Left lung (tissue), 10 donors: ENCODE results near the gene BEND5. TPM values are rescaled to one million over a fixed set of nuclear protein-coding genes. Genes with fewer than 3 reads are reported as not detected.

ENCODE experiments used
- ATAC-seq: fragments of 200-7000 bp; cut with Tn5 transposase; one replicate; pipeline ENCODE4 v1.9.1; 2020; ENCODE audit warnings: moderate library complexity
- DNase-seq, 4 donors: peaks; one replicate each; pipeline ENCODE4 v3.0.0-alpha.2; 2013 to 2020
- H3K27ac ChIP-seq, 2 donors: fragments of 200-600 bp; sonication (generic) in 1 of 2; one replicate each; pipeline versions ENCODE4 v1.5.0 to v1.8.0; 2020 to 2021
- H3K27me3 ChIP-seq, 2 donors: fragments of 200-600 bp; sonication (generic) in 1 of 2; one replicate each; pipeline versions ENCODE4 v1.5.0 to v1.8.0; 2020 to 2021
- H3K36me3 ChIP-seq, 2 donors: fragments of 200-600 bp; sonication (generic) in 1 of 2; one replicate each; pipeline versions ENCODE4 v1.5.0 to v1.8.0; 2020 to 2021
- H3K4me1 ChIP-seq, 2 donors: fragments of 200-600 bp; one replicate each; pipeline ENCODE4 v1.8.0; 2021
- H3K4me3 ChIP-seq, 2 donors: fragments of 200-600 bp; sonication (generic) in 1 of 2; one replicate each; pipeline versions ENCODE4 v1.5.0 to v1.8.0; 2020 to 2021; ENCODE audit warnings: mild to moderate bottlenecking in 1 of 2
- H3K9me3 ChIP-seq, 2 donors: fragments of 200-600 bp; sonication (generic) in 1 of 2; one replicate each; pipeline versions ENCODE4 v1.5.0 to v1.8.0; 2020 to 2021
- CTCF ChIP-seq, 2 donors: fragments of 200-600 bp; sonication (generic) in 1 of 2; IDR thresholded peaks; one replicate each; pipeline versions ENCODE4 v1.5.0 to v1.8.0; 2021; ENCODE audit warnings: antibody characterized with exemption in 2 of 2
- intact Hi-C, 2 donors: fragments of 100-400 bp; cut with DNase I; formaldehyde crosslinking; loops; one replicate each; pipeline versions ENCODE4 v1.11.2 to v1.14.2; 2022
- polyA plus RNA-seq, 6 donors: library from polyadenylated mRNA; unstranded; fragments of 120-200 nt; gene quantifications; one replicate each; pipeline ENCODE4 v1.2.1, GENCODE V29; 2013; ENCODE audit not compliant: insufficient read length in 6 of 6
- total RNA-seq, 2 donors: library from RNA; stranded (reverse); fragmentation: NEBNext Ultra II Directional; extraction: Animal tissue kit (Norgen Biotek cat#: 25700); gene quantifications; one replicate each; pipeline ENCODE4 v1.2.1, GENCODE V29; 2021
- donor health status: DM: no; HTN: yes; CAD: no.
- donor health status: DM: no; HTN: no; CAD: no.

BEND5 gene
- total and polyA plus RNA-seq, 8 donors = 2.2 to 41.2 (median 33.8) TPM

DNA sequence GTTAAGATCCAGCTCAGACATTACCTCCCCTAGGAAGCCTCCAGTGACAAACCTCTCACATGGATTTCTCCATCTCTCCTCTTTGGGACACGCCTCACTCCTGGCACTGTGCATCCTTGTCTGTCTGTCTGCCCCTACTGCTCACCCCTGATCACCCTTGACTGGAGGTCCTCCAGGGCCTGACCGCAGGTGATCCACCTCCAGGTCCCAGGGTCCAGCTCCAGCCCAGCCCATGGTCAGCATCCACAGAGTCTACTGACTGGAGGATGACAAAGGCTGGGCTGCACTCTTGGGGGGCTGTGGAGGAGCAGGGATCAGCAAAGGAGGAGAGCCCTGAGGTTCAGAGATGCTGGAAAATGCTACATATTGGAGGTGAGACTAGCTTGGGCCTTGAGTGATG, 65.8 kb downstream of the BEND5 start:
- no peaks in the 10 kb centered on the region for H3K27me3 ChIP-seq
- no peak for TF ChIP-seq CTCF (IDR thresholded peaks at IDR 0.05)
- no peak for ATAC-seq
- no peak for DNase-seq
- no peak overlapping the region for H3K27ac ChIP-seq
- H3K36me3 ChIP-seq = no peaks in the 10 kb centered on the region
- no peak overlapping the region for H3K4me3 ChIP-seq
- H3K4me1 ChIP-seq = peaks cover 0 to 4% of the 10 kb centered on the region in 2 donors
- H3K9me3 ChIP-seq = no peaks in the 10 kb centered on the region
- intact Hi-C loops = no loop called here

DNA sequence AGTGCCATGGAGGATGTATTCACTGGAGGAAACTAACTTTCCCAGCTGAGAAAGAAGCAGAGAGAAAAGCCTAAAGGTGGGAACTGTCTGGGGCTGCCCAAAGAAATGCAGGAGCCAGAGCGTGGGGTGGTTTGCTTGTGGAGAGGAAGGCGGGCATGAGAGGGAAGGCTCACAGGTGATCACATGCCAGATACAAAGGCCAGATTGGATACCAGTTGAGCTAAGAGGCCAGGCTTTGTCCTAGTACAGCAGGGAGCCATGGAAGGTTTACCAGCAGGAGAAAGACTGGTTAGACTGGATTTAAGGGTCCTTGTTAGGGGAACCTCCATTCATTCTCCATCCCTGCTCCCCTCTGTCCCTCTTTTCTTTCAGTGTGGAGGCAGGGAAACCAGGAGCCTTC, 66.4 kb downstream of the BEND5 start:
- DNase-seq (no peak), ATAC-seq (no peak)
- intact Hi-C loops = no loop called here
- no peak for TF ChIP-seq CTCF (IDR thresholded peaks at IDR 0.05)
- H3K27ac ChIP-seq = no peak overlapping the region
- no peaks in the 10 kb centered on the region for H3K27me3 ChIP-seq
- H3K4me3 ChIP-seq = no peak overlapping the region
- H3K4me1 ChIP-seq = no peaks in the 10 kb centered on the region
- no peaks in the 10 kb centered on the region for H3K36me3 ChIP-seq
- no peaks in the 10 kb centered on the region for H3K9me3 ChIP-seq

- DNase-seq = no peak
- no peaks in the 10 kb centered on the region for H3K4me1 ChIP-seq
- no peak for ATAC-seq
- intact Hi-C loops = no loop called here
- H3K9me3 ChIP-seq = no peaks in the 10 kb centered on the region
- H3K4me3 ChIP-seq = no peak overlapping the region
- no peak overlapping the region for H3K27ac ChIP-seq
- H3K36me3 ChIP-seq = no peaks in the 10 kb centered on the region
- TF ChIP-seq CTCF (IDR thresholded peaks at IDR 0.05) = no peak
- no peaks in the 10 kb centered on the region for H3K27me3 ChIP-seq
Measured at GRCh38 chr1:48704736-48705135, 72.0 kb downstream of the BEND5 start.

GRCh38 chr1:48701445-48701844, 75.2 kb downstream of the BEND5 start:
- no peak for TF ChIP-seq CTCF (IDR thresholded peaks at IDR 0.05)
- DNase-seq (no peak), ATAC-seq (no peak)
- Histone ChIP-seq H3K4me1 (no peaks in the 10 kb centered on the region), H3K36me3 (no peaks in the 10 kb centered on the region), H3K9me3 (no peaks in the 10 kb centered on the region), H3K27me3 (no peaks in the 10 kb centered on the region), H3K27ac (no peak overlapping the region), H3K4me3 (no peak overlapping the region)
- intact Hi-C loops = no loop called here

- H3K36me3 ChIP-seq = no peaks in the 10 kb centered on the region
- peak; percentile 86 to 90 for TF ChIP-seq CTCF (IDR thresholded peaks at IDR 0.05)
- no peaks in the 10 kb centered on the region for H3K4me1 ChIP-seq
- H3K27me3 ChIP-seq = no peaks in the 10 kb centered on the region
- intact Hi-C loops = no loop called here
- H3K9me3 ChIP-seq = no peaks in the 10 kb centered on the region
- no peak overlapping the region for H3K4me3 ChIP-seq
- DNase-seq = peak in 3 of 4 donors; percentile 36 to 84 (median 39)
- ATAC-seq = peak; percentile 69
- no peak overlapping the region for H3K27ac ChIP-seq
Measured at GRCh38 chr1:48697066-48697707, 79.5 kb downstream of the BEND5 start.
